KMS-11 (cell line): Measurements from ENCODE around the gene SEMA5A.

ENCODE experiments used
- H2AFZ ChIP-seq: fragments of 200-600 bp; sonication (generic); 2 replicates; pipeline ENCODE4 v1.6.1; 2016; ENCODE audit warnings: antibody characterized with exemption, mixed run types, low read depth
- H3K27ac ChIP-seq: fragments of 200-600 bp; sonication (generic); 2 replicates; pipeline ENCODE4 v1.6.1; 2016; ENCODE audit warnings: mild to moderate bottlenecking, mixed run types
- H3K27me3 ChIP-seq: fragments of 200-600 bp; sonication (generic); 2 replicates; pipeline ENCODE4 v1.6.1; 2017; ENCODE audit warnings: mild to moderate bottlenecking, low read depth, mixed run types, moderate library complexity; ENCODE audit not compliant: insufficient read depth
- H3K36me3 ChIP-seq: fragments of 200-600 bp; sonication (generic); 2 replicates; pipeline ENCODE4 v1.6.1; 2017; ENCODE audit warnings: mild to moderate bottlenecking, mixed run types; ENCODE audit not compliant: insufficient read depth
- H3K4me1 ChIP-seq: fragments of 200-600 bp; sonication (generic); 2 replicates; pipeline ENCODE4 v1.6.1; 2016; ENCODE audit warnings: mild to moderate bottlenecking, low read depth, mixed run types; ENCODE audit not compliant: poor library complexity, severe bottlenecking
- H3K4me2 ChIP-seq: fragments of 200-600 bp; sonication (generic); 2 replicates; pipeline ENCODE4 v1.7.0; 2016; ENCODE audit warnings: mild to moderate bottlenecking, mixed run types
- H3K4me3 ChIP-seq: fragments of 200-600 bp; sonication (generic); IDR thresholded peaks from 2 replicates; pipeline ENCODE4 v1.6.1; 2017; ENCODE audit warnings: low read depth, low read length, mixed read lengths; ENCODE audit not compliant: insufficient read depth
- H3K79me2 ChIP-seq: fragments of 200-600 bp; sonication (generic); 2 replicates; pipeline ENCODE4 v1.6.1; 2016; ENCODE audit warnings: low read depth, mixed run types; ENCODE audit not compliant: insufficient read depth
- H3K9ac ChIP-seq: fragments of 200-600 bp; sonication (generic); 2 replicates; pipeline ENCODE4 v1.6.1; 2016; ENCODE audit warnings: mild to moderate bottlenecking, mixed run types
- H4K20me1 ChIP-seq: fragments of 200-600 bp; sonication (generic); 2 replicates; pipeline ENCODE4 v1.6.1; 2016; ENCODE audit warnings: mild to moderate bottlenecking, mixed run types; ENCODE audit not compliant: insufficient read depth
- TF ChIP-seq, protein P1 (sequence below): fragments of 200-600 bp; sonication (generic); conservative IDR thresholded peaks from 2 replicates; pipeline ENCODE4 v1.6.1; 2017; ENCODE audit warnings: low read depth, mild to moderate bottlenecking, antibody characterized with exemption, low read length, moderate library complexity, mixed read lengths

The SEMA5A gene

DNA sequence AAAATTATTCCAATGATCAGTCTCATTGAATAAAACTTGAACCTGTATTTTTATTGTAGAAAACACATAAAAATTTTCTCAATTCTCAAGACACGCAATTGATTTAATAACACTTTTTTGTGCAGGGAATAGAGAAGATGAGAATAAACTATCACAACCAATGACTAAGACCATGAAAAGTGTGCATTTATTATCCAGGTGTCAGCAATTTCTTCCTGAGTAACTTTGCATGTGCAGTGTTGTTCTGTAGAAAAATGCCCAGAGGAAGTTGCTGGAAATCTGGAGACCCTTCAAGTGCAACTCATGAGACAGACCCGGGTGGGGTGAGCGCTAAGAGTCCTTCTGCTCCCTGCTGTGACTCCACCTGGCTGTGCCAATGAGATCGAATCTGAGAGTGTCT is 405.7 kb downstream of the SEMA5A start:
- Histone ChIP-seq H3K4me2 (no peak overlapping the region), H3K4me3 (no peak overlapping the region), H3K79me2 (no peaks in the 10 kb centered on the region), H3K36me3 (no peaks in the 10 kb centered on the region), H2AFZ (no peak overlapping the region), H3K4me1 (no peaks in the 10 kb centered on the region), H3K27ac (no peak overlapping the region), H3K27me3 (no peaks in the 10 kb centered on the region), H4K20me1 (no peaks in the 10 kb centered on the region), H3K9ac (no peak overlapping the region)
- TF ChIP-seq, protein P1, sequence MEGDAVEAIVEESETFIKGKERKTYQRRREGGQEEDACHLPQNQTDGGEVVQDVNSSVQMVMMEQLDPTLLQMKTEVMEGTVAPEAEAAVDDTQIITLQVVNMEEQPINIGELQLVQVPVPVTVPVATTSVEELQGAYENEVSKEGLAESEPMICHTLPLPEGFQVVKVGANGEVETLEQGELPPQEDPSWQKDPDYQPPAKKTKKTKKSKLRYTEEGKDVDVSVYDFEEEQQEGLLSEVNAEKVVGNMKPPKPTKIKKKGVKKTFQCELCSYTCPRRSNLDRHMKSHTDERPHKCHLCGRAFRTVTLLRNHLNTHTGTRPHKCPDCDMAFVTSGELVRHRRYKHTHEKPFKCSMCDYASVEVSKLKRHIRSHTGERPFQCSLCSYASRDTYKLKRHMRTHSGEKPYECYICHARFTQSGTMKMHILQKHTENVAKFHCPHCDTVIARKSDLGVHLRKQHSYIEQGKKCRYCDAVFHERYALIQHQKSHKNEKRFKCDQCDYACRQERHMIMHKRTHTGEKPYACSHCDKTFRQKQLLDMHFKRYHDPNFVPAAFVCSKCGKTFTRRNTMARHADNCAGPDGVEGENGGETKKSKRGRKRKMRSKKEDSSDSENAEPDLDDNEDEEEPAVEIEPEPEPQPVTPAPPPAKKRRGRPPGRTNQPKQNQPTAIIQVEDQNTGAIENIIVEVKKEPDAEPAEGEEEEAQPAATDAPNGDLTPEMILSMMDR, result no peak

DNA sequence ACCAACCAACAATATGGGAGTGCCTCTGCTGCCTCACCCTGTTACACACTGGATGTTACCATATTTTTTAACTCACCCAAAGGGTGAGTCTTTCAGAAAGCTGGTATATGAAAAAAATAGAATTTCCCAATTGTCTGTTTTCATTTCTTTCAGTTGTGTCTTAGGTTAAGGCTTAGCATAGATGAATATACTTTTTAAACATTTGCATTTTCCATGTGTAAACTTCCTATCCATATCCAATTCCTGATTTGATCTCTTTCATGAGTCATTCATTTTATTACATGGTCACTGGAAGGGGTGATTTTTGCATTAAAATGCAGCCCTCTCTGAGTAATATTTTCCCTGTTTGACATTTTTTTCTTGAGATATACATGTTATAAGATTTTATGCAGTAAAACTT is 406.5 kb downstream of the SEMA5A start:
- H3K4me3 ChIP-seq, result no peak overlapping the region
- H2AFZ ChIP-seq, result no peak overlapping the region
- TF ChIP-seq, protein P1, result no peak
- H3K9ac ChIP-seq, result no peak overlapping the region
- no peak overlapping the region for H3K27ac ChIP-seq
- H3K4me2 ChIP-seq, result no peak overlapping the region
- no peaks in the 10 kb centered on the region for H4K20me1 ChIP-seq
- no peaks in the 10 kb centered on the region for H3K4me1 ChIP-seq
- H3K27me3 ChIP-seq, result no peaks in the 10 kb centered on the region
- no peaks in the 10 kb centered on the region for H3K79me2 ChIP-seq
- no peaks in the 10 kb centered on the region for H3K36me3 ChIP-seq

DNA sequence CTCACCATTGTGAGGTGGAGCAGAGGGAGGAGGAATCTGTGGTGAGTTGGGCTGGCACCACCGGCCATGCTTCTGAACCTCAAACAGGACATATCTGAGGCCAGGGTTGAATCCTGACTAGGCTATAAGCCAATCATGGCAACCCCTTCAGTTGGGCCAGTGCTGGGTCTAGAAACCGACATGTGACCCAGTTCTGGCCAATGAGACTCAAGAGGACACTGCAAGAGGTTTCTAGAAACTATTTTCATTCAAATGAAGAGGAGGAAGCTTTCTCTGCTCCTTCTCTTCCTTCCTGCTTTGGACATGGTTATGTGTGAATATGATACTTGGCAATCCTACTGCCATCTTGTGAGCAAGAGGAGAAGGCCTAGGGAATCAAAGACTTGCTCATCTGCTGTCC is 417.7 kb downstream of the SEMA5A start:
- no peak overlapping the region for H3K27ac ChIP-seq
- TF ChIP-seq, protein P1, result no peak
- H3K4me3 ChIP-seq, result no peak overlapping the region
- H3K4me2 ChIP-seq, result no peak overlapping the region
- no peaks in the 10 kb centered on the region for H3K27me3 ChIP-seq
- H2AFZ ChIP-seq, result no peak overlapping the region
- no peaks in the 10 kb centered on the region for H4K20me1 ChIP-seq
- H3K36me3 ChIP-seq, result no peaks in the 10 kb centered on the region
- H3K9ac ChIP-seq, result no peak overlapping the region
- H3K4me1 ChIP-seq, result no peaks in the 10 kb centered on the region
- no peaks in the 10 kb centered on the region for H3K79me2 ChIP-seq

DNA sequence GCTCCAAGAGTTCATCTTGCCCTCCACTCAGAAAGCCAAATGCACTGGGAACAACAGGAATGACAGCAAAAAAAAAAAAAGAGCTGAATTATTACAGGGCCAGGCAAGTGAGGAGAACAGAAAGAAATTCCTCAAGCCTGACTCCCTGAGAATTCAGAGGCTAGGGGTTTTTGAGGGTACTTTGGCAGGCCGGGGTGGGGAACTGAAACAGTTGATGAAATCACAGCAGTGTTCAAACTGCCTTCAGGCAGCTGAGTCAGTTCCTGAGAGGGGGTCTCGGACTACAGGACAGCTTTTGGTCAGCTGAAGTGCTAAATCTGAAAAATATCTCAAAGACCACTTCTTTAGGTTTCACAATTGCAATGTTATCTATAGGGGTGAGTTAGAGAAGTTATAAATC is 419.4 kb downstream of the SEMA5A start:
- no peaks in the 10 kb centered on the region for H3K36me3 ChIP-seq
- H3K27me3 ChIP-seq, result no peaks in the 10 kb centered on the region
- H3K27ac ChIP-seq, result no peak overlapping the region
- no peak overlapping the region for H2AFZ ChIP-seq
- no peak overlapping the region for H3K4me2 ChIP-seq
- no peaks in the 10 kb centered on the region for H4K20me1 ChIP-seq
- H3K4me3 ChIP-seq, result no peak overlapping the region
- H3K9ac ChIP-seq, result no peak overlapping the region
- no peaks in the 10 kb centered on the region for H3K4me1 ChIP-seq
- TF ChIP-seq, protein P1, result no peak
- no peaks in the 10 kb centered on the region for H3K79me2 ChIP-seq

DNA sequence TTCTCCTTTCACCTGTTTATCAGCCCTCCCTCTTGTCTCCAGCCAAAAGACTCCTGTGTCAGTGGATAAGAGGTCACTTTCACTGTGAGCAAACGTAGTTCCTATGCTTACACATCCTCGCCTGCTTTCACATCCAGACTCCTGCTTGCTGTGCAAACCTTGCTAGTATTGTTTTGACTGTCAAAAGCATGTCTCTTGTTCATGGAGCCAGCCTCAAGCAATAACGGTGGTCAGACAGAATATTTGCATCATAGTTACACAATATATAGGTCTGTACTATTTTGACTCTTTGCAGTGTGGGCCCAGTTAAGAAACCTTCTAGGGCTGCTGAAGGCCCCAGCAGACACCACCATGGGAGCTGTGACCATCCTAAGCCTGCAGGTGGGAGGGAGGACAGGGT is 420.0 kb downstream of the SEMA5A start:
- Histone ChIP-seq H3K4me1 (no peaks in the 10 kb centered on the region), H4K20me1 (no peaks in the 10 kb centered on the region), H3K4me2 (no peak overlapping the region), H2AFZ (no peak overlapping the region), H3K9ac (no peak overlapping the region), H3K27me3 (no peaks in the 10 kb centered on the region), H3K79me2 (no peaks in the 10 kb centered on the region), H3K27ac (no peak overlapping the region), H3K36me3 (no peaks in the 10 kb centered on the region), H3K4me3 (no peak overlapping the region)
- TF ChIP-seq, protein P1, result no peak
